OCI-LY1 (cell line): ENCODE data around the gene SIVA1.

Experiments used
- H2AFZ ChIP-seq: fragments of 200-600 bp; sonication (generic), shearing (Covaris generic); 2 replicates; pipeline ENCODE4 v1.6.0; 2014; ENCODE audit warnings: antibody characterized with exemption, mild to moderate bottlenecking, low read length
- H3F3A ChIP-seq: fragments of 200-600 bp; sonication (generic), shearing (Covaris generic); 2 replicates; pipeline ENCODE4 v1.6.0; 2014; ENCODE audit warnings: mild to moderate bottlenecking, antibody characterized with exemption, low read length, moderate library complexity; ENCODE audit not compliant: insufficient read depth
- H3K27ac ChIP-seq: fragments of 200-600 bp; sonication (generic); 2 replicates; pipeline ENCODE4 v1.5.1; 2014; ENCODE audit warnings: low read length, mixed run types, mild to moderate bottlenecking, low read depth; ENCODE audit not compliant: poor library complexity, severe bottlenecking
- H3K27me3 ChIP-seq: fragments of 200-600 bp; sonication (generic); 2 replicates; pipeline ENCODE4 v1.6.0; 2014; ENCODE audit warnings: antibody characterized with exemption, mild to moderate bottlenecking, low read length, moderate library complexity; ENCODE audit not compliant: insufficient read depth
- H3K36me3 ChIP-seq: fragments of 200-600 bp; sonication (generic); 2 replicates; pipeline ENCODE4 v1.6.1; 2014; ENCODE audit warnings: mild to moderate bottlenecking, antibody characterized with exemption, low read length, moderate library complexity, mixed read lengths; ENCODE audit not compliant: insufficient read depth
- H3K4me1 ChIP-seq: fragments of 200-600 bp; sonication (generic); 2 replicates; pipeline ENCODE4 v1.5.1; 2014; ENCODE audit warnings: mild to moderate bottlenecking, low read length, moderate library complexity; ENCODE audit not compliant: insufficient read depth, severe bottlenecking
- H3K4me2 ChIP-seq: fragments of 200-600 bp; sonication (generic), shearing (Covaris generic); 2 replicates; pipeline ENCODE4 v1.6.1; 2014; ENCODE audit warnings: low read length
- H3K4me3 ChIP-seq: fragments of 200-600 bp; sonication (generic); 2 replicates; pipeline ENCODE4 v1.5.1; 2014; ENCODE audit warnings: low read length, low read depth, mild to moderate bottlenecking, mixed read lengths; ENCODE audit not compliant: poor library complexity, severe bottlenecking
- H3K79me2 ChIP-seq: fragments of 200-600 bp; shearing (Covaris generic); 2 replicates; pipeline ENCODE4 v1.6.1; 2016; ENCODE audit warnings: mixed run types, low read length, mixed read lengths; ENCODE audit not compliant: insufficient read depth
- H3K9ac ChIP-seq: fragments of 200-600 bp; sonication (generic), shearing (Covaris generic); 2 replicates; pipeline ENCODE4 v1.6.1; 2014; ENCODE audit warnings: mild to moderate bottlenecking, low read length, mixed read lengths
- H3K9me2 ChIP-seq: fragments of 200-600 bp; sonication (generic), shearing (Covaris generic); 2 replicates; pipeline ENCODE4 v1.6.1; 2014; ENCODE audit warnings: low read depth, mild to moderate bottlenecking, low read length, mixed read lengths
- H3K9me3 ChIP-seq: fragments of 200-600 bp; shearing (Covaris generic); 2 replicates; pipeline ENCODE4 v1.6.1; 2014; ENCODE audit warnings: low read length, mixed read lengths
- H4K20me1 ChIP-seq: fragments of 200-600 bp; sonication (generic), shearing (Covaris generic); 2 replicates; pipeline ENCODE4 v1.6.0; 2016; ENCODE audit warnings: mild to moderate bottlenecking, low read length; ENCODE audit not compliant: insufficient read depth
- EZH2 ChIP-seq: fragments of 200-600 bp; sonication (generic), shearing (Covaris generic); IDR thresholded peaks from 2 replicates; pipeline ENCODE4 v1.8.0; 2017; ENCODE audit warnings: borderline replicate concordance, mixed run types, mild to moderate bottlenecking, antibody characterized with exemption, low read length, moderate library complexity, mixed read lengths
- TF ChIP-seq, protein P1 (sequence below): fragments of 200-600 bp; sonication (generic), shearing (Covaris generic); IDR thresholded peaks from 2 replicates; pipeline ENCODE4 v1.5.1; 2017; ENCODE audit warnings: mild to moderate bottlenecking, antibody characterized with exemption, low read length, moderate library complexity, mixed read lengths

Gene SIVA1

DNA sequence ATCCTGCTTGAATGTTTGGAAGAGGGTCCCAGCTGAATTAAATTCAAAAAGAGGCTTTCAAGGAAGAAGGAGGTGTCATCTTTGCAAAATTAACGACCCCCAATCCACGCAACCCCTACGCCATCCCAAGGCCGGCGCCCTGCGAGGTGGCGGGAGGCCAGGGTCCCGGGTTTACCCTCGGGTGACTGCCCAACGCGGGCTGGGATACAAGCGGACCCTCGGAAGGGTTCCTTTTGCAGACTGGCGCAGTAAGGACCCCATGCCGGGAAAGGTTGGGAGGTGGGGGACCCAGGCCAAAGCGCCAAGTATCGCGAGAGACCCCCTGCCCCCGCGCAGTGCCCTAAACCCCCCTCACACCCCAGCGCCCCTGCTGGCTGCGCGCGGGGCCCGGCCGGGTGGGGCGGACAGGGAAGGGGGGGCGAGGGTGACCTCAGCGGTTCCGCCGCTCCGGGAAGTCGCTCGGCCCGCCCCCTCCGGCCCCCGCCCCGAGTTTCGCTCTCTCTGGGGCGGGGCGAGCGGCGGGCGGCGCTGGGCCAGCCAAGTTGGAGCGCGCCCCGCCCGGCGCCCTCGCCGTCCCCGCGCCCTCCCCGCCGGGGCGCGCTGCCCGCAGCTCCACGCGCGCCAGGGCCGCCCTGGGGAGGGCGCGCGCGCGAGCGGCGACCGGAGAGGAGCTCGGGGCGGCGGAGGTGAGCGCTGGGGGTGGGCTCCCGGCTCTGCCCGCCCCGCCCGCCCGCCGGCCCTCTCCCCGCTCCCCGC, 47.2 kb downstream of the SIVA1 start:
- no peak overlapping the region for H2AFZ ChIP-seq
- H3K9ac ChIP-seq: peak overlapping the region; percentile 64; the same call in 1 of the 2 replicates
- peak overlapping the region; percentile 58 for H3K4me3 ChIP-seq
- H3K27me3 ChIP-seq: peaks cover 14% of the 10 kb centered on the region
- H3K79me2 ChIP-seq: no peaks in the 10 kb centered on the region
- H3K9me3 ChIP-seq: no peaks in the 10 kb centered on the region
- peaks cover 9% of the 10 kb centered on the region for H3F3A ChIP-seq
- H3K27ac ChIP-seq: no peak overlapping the region
- H3K4me2 ChIP-seq: peak overlapping the region; percentile 59
- no peaks in the 10 kb centered on the region for H3K36me3 ChIP-seq
- no peaks in the 10 kb centered on the region for H3K9me2 ChIP-seq
- no peaks in the 10 kb centered on the region for H4K20me1 ChIP-seq
- no peak for TF ChIP-seq EZH2
- TF ChIP-seq, protein P1, sequence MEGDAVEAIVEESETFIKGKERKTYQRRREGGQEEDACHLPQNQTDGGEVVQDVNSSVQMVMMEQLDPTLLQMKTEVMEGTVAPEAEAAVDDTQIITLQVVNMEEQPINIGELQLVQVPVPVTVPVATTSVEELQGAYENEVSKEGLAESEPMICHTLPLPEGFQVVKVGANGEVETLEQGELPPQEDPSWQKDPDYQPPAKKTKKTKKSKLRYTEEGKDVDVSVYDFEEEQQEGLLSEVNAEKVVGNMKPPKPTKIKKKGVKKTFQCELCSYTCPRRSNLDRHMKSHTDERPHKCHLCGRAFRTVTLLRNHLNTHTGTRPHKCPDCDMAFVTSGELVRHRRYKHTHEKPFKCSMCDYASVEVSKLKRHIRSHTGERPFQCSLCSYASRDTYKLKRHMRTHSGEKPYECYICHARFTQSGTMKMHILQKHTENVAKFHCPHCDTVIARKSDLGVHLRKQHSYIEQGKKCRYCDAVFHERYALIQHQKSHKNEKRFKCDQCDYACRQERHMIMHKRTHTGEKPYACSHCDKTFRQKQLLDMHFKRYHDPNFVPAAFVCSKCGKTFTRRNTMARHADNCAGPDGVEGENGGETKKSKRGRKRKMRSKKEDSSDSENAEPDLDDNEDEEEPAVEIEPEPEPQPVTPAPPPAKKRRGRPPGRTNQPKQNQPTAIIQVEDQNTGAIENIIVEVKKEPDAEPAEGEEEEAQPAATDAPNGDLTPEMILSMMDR: no peak; the same call in 1 of the 2 replicates
- peaks cover 45% of the 10 kb centered on the region for H3K4me1 ChIP-seq

DNA sequence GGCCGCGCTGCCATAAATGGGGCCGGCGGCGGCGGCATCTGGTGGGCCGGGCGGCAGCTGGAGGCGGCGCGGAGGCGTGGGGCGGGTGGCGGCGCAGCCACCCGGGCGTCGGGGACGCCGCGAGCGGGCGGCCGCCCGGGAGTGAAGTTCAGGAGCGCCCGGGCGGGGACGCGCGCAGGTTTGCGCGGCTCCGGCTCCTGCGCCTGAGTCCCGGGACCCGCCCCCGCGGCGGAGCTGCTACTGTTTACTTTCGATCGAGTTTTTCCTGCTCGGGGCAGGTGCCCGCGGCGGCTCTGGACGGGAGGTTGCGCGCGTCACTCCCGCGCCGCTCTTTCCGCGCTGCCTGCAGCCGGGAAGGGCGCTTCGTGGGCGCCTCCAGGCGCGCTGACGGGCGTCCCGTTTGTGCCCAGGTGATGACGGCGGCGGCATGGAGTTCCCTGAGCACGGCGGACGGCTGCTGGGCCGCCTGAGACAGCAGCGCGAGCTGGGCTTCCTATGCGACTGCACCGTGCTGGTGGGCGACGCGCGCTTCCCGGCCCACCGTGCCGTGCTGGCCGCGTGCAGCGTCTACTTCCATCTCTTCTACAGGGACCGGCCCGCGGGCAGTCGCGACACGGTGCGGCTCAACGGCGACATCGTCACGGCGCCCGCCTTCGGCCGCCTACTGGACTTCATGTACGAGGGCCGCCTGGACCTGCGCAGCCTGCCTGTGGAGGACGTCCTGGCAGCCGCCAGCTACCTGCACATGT, 48.0 kb downstream of the SIVA1 start, which contains the start of gene ZBTB42:
Gene ZBTB42 (plus strand): TSS at position 331 of the 749 bp plus-strand sequence. CDS start 97 bp downstream, at position 428.
- H3K27me3 ChIP-seq: peaks cover 14% of the 10 kb centered on the region

DNA sequence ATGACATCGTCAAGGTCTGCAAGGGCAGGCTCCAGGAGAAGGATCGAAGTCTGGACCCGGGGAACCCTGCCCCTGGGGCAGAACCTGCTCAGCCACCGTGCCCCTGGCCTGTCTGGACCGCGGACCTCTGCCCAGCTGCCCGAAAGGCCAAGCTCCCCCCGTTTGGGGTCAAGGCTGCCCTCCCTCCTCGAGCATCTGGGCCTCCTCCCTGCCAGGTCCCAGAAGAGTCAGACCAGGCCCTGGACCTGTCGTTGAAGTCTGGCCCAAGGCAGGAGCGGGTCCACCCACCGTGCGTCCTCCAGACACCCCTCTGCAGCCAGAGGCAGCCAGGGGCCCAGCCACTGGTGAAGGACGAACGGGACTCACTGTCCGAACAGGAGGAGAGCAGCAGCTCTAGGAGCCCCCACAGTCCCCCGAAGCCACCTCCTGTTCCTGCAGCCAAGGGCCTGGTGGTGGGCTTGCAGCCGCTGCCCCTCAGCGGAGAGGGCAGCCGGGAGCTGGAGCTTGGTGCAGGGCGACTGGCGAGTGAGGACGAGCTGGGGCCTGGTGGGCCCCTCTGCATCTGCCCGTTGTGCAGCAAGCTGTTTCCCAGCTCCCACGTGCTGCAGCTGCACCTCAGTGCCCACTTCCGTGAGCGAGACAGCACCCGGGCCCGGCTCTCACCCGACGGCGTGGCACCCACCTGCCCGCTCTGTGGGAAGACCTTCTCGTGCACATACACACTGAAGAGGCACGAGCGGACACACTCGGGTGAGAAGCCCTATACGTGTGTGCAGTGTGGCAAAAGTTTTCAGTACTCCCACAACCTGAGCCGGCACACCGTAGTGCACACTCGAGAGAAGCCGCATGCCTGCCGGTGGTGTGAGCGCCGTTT, 48.8 kb downstream of the SIVA1 start:
- Histone ChIP-seq H3K9me3 (no peaks in the 10 kb centered on the region), H2AFZ (no peak overlapping the region), H3K79me2 (no peaks in the 10 kb centered on the region), H3K4me1 (peaks cover 40% of the 10 kb centered on the region), H3K4me2 (peak overlapping the region; percentile 75), H3F3A (peaks cover 9% of the 10 kb centered on the region), H3K27me3 (peaks cover 14% of the 10 kb centered on the region), H3K9me2 (no peaks in the 10 kb centered on the region), H3K9ac (peak overlapping the region; percentile 41; the same call in 1 of the 2 replicates), H3K4me3 (peak overlapping the region; percentile 61), H4K20me1 (no peaks in the 10 kb centered on the region), H3K27ac (no peak overlapping the region), H3K36me3 (no peaks in the 10 kb centered on the region)
- TF ChIP-seq, protein P1: no peak

More for the DNA sequence above, 48.0 kb downstream of the SIVA1 start, which contains the start of gene ZBTB42:
- no peak within 1 kb of the TSS for H2AFZ ChIP-seq
- no peaks in the 10 kb centered on the region for H3K9me3 ChIP-seq
- H3K4me2 ChIP-seq: peak within 1 kb of the TSS; percentile 75
- H3K36me3 ChIP-seq: no peaks in the 10 kb centered on the region
- no peaks in the 10 kb centered on the region for H3K9me2 ChIP-seq
- H3K4me3 ChIP-seq: peak within 1 kb of the TSS; percentile 61
- H3K27ac ChIP-seq: no peak within 1 kb of the TSS
- no peaks in the 10 kb centered on the region for H3K79me2 ChIP-seq
- H3K9ac ChIP-seq: peak within 1 kb of the TSS; percentile 64; the same call in 1 of the 2 replicates
- TF ChIP-seq, protein P1: no peak
- TF ChIP-seq EZH2: no peak
- H3K4me1 ChIP-seq: peaks cover 43% of the 10 kb centered on the region
- peaks cover 9% of the 10 kb centered on the region for H3F3A ChIP-seq
- H4K20me1 ChIP-seq: no peaks in the 10 kb centered on the region
